Smooth muscle cell of bladder (primary cell): ENCODE results near the gene BEX5. TPM values are rescaled to one million over a fixed set of nuclear protein-coding genes. Genes with fewer than 3 reads are reported as not detected.

Source experiments
- total RNA-seq: library from RNA; depleted of rRNA; stranded (reverse); fragments of >200 nt; gene quantifications from 2 replicates; pipeline ENCODE4 v1.2.3, GENCODE V29; 2014

BEX5 gene
- not detected in 2 replicates for total RNA-seq

DNA sequence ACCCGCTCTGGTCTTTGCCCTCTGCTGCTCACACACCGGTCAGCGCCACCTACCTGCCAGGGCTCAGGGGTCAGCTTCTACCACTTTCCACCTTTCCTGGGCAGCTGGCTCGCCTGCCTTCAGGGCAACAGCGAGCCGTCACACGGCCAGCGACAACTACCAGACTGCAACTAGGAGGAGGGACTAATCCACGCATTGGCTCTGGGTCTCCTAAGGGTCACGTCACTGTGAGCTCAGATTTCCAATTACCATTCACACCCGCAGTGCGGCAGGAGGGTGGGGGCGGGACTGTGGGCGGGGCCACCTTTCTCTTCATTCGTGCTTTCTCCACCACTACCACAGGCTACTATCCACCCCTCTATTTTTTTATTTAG lies at the start of gene BEX5:
Gene BEX5 (minus strand): TSS at position 172 of the 374 bp plus-strand sequence. CDS start 1,712 bp downstream, outside the sequence.

DNA sequence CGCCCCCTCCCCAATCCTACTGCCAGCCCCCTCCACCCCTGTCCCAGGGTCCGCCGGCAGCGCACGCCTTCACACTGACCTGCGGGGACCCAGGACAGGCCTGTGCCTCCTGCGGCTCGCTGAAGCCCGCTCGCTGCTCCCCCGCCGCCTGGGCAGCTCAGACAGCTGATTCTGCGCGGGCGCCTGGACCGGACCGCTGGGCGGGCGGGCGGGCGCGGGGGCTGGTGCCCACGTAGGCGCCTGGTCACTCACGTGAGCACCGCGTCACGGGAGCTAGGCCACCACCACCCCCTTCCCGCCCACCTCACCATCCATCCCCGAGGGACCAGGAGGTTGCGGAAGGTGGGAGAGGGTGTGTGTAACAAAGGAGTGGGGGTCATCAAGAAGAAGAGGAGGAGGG lies 13.5 kb downstream of the BEX5 start, which contains the start of gene TCEAL6:
Gene TCEAL6 (minus strand): TSS at position 208 of the 400 bp plus-strand sequence.

DNA sequence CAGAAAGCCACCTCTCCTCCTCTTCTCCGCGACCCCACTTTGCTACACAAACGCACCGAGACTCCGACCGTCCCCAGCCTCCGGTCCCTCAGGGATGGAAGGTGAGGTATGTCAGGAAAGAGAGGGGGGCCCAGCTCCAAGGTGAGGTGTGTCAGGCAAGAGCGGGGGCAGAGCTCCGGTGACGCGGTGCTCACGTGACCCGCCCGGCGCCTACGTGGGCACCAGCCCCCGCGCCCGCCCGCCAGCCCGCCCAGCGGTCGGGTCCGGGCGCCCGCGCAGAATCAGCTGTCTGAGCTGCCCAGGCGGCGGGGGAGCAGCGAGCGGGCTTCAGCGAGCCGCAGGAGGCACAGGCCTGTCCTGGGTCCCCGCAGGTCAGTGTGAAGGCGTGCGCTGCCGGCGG lies 30.3 kb downstream of the BEX5 start, which contains the start of gene TCEAL2:
Gene TCEAL2 (plus strand): TSS at position 244 of the 400 bp plus-strand sequence. CDS start 1,152 bp downstream, outside the sequence.

Other genes starting within 250 kb of the BEX5 start
- under 0.01 and 0.09 TPM in 2 replicates for gene ZMAT1, start 223.9 kb downstream of the BEX5 start, total RNA-seq
- gene TCEAL2, start 30.3 kb downstream of the BEX5 start, total RNA-seq, result 0.28 TPM in 1 of 2 replicates, not detected in the other
- not detected in 2 replicates for gene TCEAL6, start 13.5 kb downstream of the BEX5 start, total RNA-seq
- gene TCP11X1, start 59.3 kb upstream of the BEX5 start, total RNA-seq, result not detected in 2 replicates
- gene NXF2, start 91.2 kb upstream of the BEX5 start, total RNA-seq, result not detected in 2 replicates